Measurements from ENCODE around the gene VIL1. TPM values are rescaled to one million over a fixed set of nuclear protein-coding genes. Genes with fewer than 3 reads are reported as not detected.
A peak's percentile ranks its signal among the peaks of the same experiment; 100 is the strongest.

Gene VIL1
- total and polyA plus RNA-seq, 2 of the 13 experiments (the other 11 are each of a cell fraction or from before 2014, with no cell fraction given): 287 to 301 TPM

DNA sequence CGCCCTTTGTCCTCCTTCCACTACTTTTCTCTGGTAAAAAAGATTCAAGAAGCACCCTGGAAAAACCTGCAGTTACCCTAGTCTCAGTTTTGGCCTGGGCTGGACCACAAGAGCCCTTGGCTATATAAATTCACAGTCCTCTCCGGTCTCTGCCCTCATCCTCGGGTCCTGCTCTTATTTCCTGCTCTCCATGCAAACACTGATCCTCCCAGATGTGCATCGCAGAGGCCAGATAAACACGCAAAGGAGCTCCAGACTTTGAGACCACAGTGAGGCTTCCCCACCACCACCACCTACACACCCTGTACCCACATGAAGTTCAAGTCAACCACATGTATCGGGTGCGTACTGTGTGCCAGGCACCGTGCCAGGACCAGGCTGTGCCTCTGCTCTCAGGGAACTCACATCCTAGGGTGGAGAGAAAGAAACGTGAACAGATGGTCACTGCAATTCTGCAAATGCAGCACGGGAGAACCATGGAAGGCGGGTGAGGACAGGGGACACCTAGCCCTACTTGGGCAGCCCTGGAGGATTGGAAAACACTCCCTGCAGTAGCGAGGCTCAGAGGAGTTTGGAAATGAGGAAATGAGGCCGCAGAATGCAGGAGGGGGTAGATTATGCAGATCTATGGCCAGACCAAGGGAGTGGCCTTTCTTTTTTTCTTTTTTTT is 11.8 kb upstream of the VIL1 start (continued):
- no peak for TF ChIP-seq PRMT3 (CRISPR knock-in tag; IDR thresholded peaks at IDR 0.05; ENCODE audit: borderline replicate concordance, low read depth)
- TF ChIP-seq ESRRA (CRISPR knock-in tag; IDR thresholded peaks at IDR 0.05; ENCODE audit: low read depth): no peak; the same call in 1 of the 2 replicates
- TF ChIP-seq, protein P1, sequence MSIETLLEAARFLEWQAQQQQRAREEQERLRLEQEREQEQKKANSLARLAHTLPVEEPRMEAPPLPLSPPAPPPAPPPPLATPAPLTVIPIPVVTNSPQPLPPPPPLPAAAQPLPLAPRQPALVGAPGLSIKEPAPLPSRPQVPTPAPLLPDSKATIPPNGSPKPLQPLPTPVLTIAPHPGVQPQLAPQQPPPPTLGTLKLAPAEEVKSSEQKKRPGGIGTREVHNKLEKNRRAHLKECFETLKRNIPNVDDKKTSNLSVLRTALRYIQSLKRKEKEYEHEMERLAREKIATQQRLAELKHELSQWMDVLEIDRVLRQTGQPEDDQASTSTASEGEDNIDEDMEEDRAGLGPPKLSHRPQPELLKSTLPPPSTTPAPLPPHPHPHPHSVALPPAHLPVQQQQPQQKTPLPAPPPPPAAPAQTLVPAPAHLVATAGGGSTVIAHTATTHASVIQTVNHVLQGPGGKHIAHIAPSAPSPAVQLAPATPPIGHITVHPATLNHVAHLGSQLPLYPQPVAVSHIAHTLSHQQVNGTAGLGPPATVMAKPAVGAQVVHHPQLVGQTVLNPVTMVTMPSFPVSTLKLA (IDR thresholded peaks at IDR 0.05): peak; percentile 20; the same call in 1 of the 2 replicates
- TF ChIP-seq ZNF496 (CRISPR knock-in tag; IDR thresholded peaks at IDR 0.05; ENCODE audit: insufficient replicate concordance): no peak
- TF ChIP-seq NONO (IDR thresholded peaks at IDR 0.05): no peak
- TF ChIP-seq NONO (CRISPR knock-in tag; conservative IDR thresholded peaks at IDR 0.05): no peak
- TF ChIP-seq RXRB (CRISPR knock-in tag; IDR thresholded peaks at IDR 0.05; ENCODE audit: borderline replicate concordance): peak; percentile 25; the same call in 1 of the 2 replicates
- no peak; the same call in 1 of the 2 replicates for TF ChIP-seq HOXD1 (CRISPR knock-in tag; IDR thresholded peaks at IDR 0.05)
- TF ChIP-seq BCL6 (CRISPR knock-in tag; IDR thresholded peaks at IDR 0.05): no peak; the same call in 1 of the 2 replicates
- TF ChIP-seq POLR2A (IDR thresholded peaks at IDR 0.05; ENCODE audit: insufficient read depth in 1 of 2, low read depth in 2 of 2, low read length in 2 of 2): peak in 1 of 2 experiments; percentile 12; a peak in 1 of 4 replicates
- no peak for TF ChIP-seq RNF2 (conservative IDR thresholded peaks at IDR 0.05; ENCODE audit: low read depth)
- TF ChIP-seq ZSCAN30 (CRISPR knock-in tag; IDR thresholded peaks at IDR 0.05): 0 out of 2 replicates have a peak, but pooled peaks have one; percentile 52
- no peak for TF ChIP-seq ZNF556 (CRISPR knock-in tag; IDR thresholded peaks at IDR 0.05; ENCODE audit: borderline replicate concordance)
- no peak; the same call in 1 of the 2 replicates for TF ChIP-seq ZNF296 (CRISPR knock-in tag; conservative IDR thresholded peaks at IDR 0.05)
- peak; percentile 54; the same call in 1 of the 2 replicates for TF ChIP-seq ZNF354B (CRISPR knock-in tag; IDR thresholded peaks at IDR 0.05)
- TF ChIP-seq ZNF180 (CRISPR knock-in tag; IDR thresholded peaks at IDR 0.05; ENCODE audit: borderline replicate concordance, low read depth): no peak
- no peak for TF ChIP-seq PAX8 (CRISPR knock-in tag; IDR thresholded peaks at IDR 0.05; ENCODE audit: borderline replicate concordance)
- no peak for TF ChIP-seq GLI4 (CRISPR knock-in tag; IDR thresholded peaks at IDR 0.05; ENCODE audit: borderline replicate concordance)
- TF ChIP-seq RBM22 (optimal IDR thresholded peaks at IDR 0.05; ENCODE audit: low read length): peak; percentile 23
- TF ChIP-seq REXO4 (CRISPR knock-in tag; IDR thresholded peaks at IDR 0.05; ENCODE audit: borderline replicate concordance): no peak
- TF ChIP-seq NFRKB (IDR thresholded peaks at IDR 0.05): no peak
- TF ChIP-seq, protein P2, sequence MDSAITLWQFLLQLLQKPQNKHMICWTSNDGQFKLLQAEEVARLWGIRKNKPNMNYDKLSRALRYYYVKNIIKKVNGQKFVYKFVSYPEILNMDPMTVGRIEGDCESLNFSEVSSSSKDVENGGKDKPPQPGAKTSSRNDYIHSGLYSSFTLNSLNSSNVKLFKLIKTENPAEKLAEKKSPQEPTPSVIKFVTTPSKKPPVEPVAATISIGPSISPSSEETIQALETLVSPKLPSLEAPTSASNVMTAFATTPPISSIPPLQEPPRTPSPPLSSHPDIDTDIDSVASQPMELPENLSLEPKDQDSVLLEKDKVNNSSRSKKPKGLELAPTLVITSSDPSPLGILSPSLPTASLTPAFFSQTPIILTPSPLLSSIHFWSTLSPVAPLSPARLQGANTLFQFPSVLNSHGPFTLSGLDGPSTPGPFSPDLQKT (CRISPR knock-in tag; IDR thresholded peaks at IDR 0.05; ENCODE audit: borderline replicate concordance): no peak
- TF ChIP-seq ZBTB38 (CRISPR knock-in tag; IDR thresholded peaks at IDR 0.05): peak; percentile 44; the same call in 1 of the 2 replicates
- TF ChIP-seq HES4 (CRISPR knock-in tag; IDR thresholded peaks at IDR 0.05; ENCODE audit: borderline replicate concordance): peak; percentile 61; the same call in 1 of the 2 replicates
- TF ChIP-seq ARNTL (CRISPR knock-in tag; IDR thresholded peaks at IDR 0.05): no peak
- no peak for TF ChIP-seq REL (CRISPR knock-in tag; conservative IDR thresholded peaks at IDR 0.05)
- TF ChIP-seq ZBTB20 (CRISPR knock-in tag; IDR thresholded peaks at IDR 0.05; ENCODE audit: borderline replicate concordance, low read depth): no peak
- no peak for TF ChIP-seq ZFP62 (CRISPR knock-in tag; IDR thresholded peaks at IDR 0.05)
- 0 out of 2 replicates have a peak, but pooled peaks have one; percentile 67 for TF ChIP-seq TGIF2 (CRISPR knock-in tag; IDR thresholded peaks at IDR 0.05)
- TF ChIP-seq RFXANK (CRISPR knock-in tag; IDR thresholded peaks at IDR 0.05): no peak

Measured in HepG2 (cell line).